Esophagus muscularis mucosa (tissue), 4 donors: ENCODE data around the gene GNG12.

Experiments
- CTCF ChIP-seq, 3 experiments: fragments of 200-600 bp in 2 of 3; fragments of 450-650 bp in 1 of 3; sonication (generic) in 2 of 3; IDR thresholded peaks; one replicate each; pipeline ENCODE4 v1.5.1; 2017 to 2019; ENCODE audit warnings: antibody characterized with exemption in 3 of 3, mild to moderate bottlenecking in 2 of 3, moderate library complexity in 1 of 3
- EP300 ChIP-seq: sonication (generic); formaldehyde crosslinking; IDR thresholded peaks from one replicate; pipeline ENCODE4 v1.6.1; 2017; ENCODE audit warnings: antibody characterized with exemption
- POLR2A ChIP-seq: fragments of 450-650 bp; IDR thresholded peaks from one replicate; pipeline ENCODE4 v1.6.1; 2017; ENCODE audit warnings: antibody characterized with exemption, moderate library complexity, mild to moderate bottlenecking, low read depth

- TF ChIP-seq CTCF (IDR thresholded peaks at IDR 0.05): no peak
- no peak for TF ChIP-seq POLR2A
- no peak for TF ChIP-seq EP300
Measured at GRCh38 chr1:67790201-67790692, 43.0 kb downstream of the GNG12 start.
